GM19468 (cell line): ENCODE results near the gene SMYD3.

Source experiments
- ATAC-seq: cut with Tn5 transposase; IDR thresholded peaks from one replicate; pipeline ENCODE4 v1.9.1; 2021; ENCODE audit warnings: mild to moderate bottlenecking, moderate library complexity, moderate number of reproducible peaks; ENCODE audit not compliant: unreplicated experiment; ENCODE audit errors: extremely low read depth

Gene SMYD3

DNA sequence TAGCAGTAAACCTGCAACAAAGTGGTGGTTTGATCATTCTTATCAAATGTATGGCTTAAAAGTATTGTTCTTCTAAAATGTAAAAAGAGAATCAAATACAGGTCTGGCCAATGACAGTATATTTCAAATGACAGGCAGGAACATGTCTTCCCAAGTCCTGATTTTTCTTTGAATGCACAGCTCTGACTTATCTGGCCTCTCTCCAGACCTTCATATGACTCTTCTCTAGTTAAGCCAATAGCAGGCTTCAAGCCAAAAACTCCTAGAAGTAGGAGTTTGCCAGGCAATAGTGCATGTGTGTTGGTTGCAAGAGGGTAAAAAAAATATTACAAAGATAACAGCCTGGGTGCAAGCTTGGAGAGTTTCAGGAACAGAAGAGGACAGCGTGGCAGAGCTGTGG is 345.5 kb downstream of the SMYD3 start:
- no peak for ATAC-seq

DNA sequence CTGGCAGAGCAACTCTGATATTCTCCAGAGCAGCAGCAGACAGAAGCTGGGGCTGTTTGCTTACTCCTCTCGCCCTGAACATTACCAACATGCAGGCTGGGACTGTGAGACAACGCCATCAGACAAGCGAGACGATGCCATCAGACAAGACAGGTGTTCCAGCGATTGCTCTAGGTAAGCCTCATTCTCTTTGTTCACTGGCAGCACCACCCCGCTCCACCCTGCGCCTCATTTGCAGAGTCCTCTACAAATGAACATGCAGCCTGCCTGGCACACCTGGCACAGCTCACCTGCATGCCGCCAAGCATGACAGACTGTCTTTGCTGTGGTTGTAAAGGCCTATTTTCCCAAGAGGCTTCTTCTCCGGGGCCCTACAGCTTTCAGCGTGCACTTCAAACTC is 346.2 kb downstream of the SMYD3 start:
- ATAC-seq: no peak

DNA sequence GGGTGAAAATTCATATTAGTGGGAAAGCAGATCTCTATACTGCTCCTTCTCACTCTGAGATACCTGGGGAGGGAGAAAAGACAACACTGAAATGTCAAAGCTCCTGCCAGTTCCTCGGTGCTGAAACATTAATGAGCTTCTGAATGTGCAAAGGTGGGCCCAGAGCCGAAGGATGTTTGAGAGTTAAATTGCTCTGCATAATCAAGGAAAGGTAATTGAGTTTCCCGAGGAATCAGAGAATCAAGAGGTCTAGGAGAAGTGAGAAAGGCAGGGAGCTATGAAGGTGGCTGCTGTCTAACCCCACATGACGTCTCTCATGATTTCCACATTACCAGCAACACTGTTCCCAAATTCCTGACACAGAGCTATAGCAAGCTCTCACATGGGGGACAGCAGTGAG is 346.7 kb downstream of the SMYD3 start:
- no peak for ATAC-seq

DNA sequence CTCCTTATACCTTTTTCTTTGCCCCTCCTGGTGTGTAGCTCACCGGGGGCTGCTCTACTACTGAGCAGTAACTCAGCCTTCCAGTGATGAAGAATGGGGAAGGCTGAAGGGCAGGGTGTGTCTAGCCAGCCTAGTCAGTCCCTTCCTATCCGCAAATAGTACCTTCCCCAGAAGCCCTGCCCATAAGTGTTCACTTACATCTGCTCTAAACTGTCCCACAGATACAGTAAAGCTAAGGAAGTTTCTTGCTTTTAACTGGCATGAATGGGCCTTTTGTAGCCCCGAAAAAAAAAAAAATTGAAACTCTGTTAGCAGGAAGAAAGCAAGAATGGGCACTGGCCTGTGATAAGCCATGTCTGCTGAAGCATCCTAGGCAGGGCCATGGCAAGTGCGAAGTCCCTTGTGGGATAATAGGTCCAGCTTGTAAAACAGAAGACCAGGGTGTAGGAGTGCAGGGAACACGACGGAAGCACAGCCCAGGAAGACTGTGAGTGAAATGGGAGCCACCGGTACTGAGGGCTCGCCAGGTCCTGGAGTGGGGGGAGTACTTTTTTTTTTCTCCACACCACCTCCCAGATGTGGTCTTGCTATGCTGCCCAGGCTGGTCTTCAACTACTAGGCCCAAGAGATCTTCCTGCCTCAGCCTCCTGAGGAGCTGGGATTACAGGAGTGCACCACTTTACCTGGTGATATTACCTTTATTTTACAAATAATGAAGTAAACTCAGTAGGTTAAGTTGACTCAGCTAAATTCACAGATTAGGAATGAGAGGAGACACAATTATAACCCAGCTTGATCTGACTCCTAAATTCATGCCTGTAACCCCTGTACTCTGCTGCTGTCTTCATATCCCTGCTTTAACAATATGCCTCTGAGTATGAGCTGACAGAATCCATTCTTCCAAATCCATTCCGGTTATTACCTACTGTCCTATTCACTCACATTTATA is 347.5 kb downstream of the SMYD3 start:
- ATAC-seq: no peak

DNA sequence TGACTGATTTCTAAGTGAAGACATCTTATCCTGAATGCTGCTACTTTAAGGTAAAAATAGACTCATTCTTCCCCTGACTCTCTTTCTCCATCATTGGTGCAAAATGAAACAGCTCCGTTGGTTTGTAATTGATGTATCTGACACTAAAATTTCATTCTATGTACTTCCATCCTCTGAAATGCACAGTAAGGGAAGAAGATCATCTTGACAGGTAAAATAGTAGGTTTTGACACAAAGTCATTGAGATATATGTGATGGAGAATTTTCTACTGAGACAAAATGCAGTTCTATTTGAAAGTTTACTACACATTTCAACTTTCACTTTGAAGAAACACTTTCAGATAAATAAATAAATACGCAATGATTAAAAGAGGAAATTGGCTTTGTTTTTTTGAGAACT is 348.9 kb downstream of the SMYD3 start:
- no peak for ATAC-seq

DNA sequence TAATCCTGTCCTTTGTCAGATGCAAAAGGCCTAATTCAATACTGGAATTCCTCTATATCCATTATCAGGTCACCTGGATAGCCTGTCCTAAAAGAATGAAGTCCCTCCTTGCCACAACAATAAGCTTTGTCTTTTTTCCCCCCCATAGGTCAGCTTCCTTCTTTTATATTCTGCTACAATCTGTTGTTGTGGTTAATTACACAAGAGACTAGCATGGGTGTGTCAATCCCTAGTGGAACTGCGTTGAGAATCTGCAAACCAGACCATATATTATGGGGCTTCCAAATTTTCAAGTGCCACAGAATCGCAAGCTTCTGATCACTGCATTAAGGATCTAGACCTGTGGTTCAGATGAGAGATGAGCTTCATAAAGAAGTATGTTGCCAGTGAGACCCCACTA is 349.6 kb downstream of the SMYD3 start:
- ATAC-seq: no peak

DNA sequence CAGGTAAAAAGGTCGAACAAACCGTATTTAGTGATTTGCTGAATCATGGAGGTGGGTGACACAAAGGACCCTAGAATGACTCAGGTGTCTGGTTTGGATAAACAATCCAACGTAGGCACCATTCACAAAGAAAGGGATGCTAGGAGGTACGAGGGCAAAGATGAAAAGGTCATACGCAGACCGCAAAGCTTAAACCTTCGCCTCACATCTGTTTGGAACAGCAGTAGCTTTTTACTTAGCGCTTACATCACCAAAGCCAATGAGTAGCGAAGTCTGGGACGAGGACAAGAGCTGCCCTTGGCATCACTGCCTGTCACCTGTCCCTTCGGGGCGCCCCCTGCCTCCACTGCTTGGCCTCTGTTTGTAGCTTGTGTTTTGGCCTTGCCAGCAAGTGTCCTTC is 350.2 kb downstream of the SMYD3 start:
- no peak for ATAC-seq

DNA sequence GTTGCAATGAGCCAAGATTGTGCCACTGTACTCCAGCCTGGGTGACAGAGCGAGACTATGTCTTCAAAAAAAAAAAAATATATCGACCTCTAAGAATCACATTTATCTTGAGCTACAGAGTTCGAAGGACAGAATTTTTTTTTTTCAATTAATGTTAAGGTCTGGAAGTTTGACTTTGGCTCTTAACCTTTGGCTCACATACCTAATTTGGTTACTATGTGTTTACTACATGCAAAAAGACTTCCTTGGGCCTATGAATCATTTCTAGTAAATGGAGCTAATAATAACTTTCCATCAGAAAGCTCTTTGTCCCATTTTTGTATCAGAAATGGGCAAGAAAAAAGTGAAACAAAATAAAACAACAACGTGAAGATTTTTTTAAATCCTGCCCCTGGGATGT is 351.2 kb downstream of the SMYD3 start:
- no peak for ATAC-seq

DNA sequence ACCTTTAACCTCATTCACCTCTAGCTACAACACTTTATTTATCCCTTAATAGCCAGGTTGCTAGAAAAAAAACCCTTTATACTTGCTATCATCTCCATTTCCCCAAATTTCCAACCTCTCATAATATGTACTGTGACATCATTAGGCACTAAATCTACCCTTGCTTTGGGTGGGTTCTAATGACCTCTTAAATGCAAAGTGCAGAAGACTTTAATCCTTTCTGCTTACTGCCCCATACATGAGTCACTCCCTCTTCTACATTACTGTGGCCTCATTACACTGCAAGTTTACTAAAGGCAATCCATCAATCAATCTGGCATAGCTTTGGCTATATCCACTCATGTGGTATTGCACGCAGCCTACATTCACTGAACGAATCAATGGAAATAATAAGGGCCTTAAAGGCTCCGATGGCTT is 353.3 kb downstream of the SMYD3 start:
- ATAC-seq: no peak

DNA sequence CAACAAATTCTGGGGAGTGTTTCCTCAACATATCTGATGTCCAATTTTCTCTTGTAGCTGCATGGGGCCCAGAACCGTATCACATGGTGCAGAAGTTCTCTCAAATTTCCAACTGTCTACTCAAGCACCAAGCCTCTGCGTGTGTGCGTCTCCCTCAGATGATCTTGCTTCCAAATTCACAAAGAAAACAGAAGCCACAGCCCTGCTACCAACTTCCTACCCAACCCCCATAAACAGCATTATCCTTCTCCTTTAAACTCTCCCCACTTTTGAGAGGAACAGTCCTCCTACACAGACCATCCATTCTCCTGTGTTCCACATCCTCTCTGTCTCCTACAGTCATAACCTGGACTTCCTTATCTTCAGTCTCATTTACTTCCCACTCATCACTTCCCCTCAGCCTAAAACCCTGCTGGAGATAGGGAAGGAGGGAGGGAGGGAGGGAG is 354.1 kb downstream of the SMYD3 start:
- no peak for ATAC-seq

DNA sequence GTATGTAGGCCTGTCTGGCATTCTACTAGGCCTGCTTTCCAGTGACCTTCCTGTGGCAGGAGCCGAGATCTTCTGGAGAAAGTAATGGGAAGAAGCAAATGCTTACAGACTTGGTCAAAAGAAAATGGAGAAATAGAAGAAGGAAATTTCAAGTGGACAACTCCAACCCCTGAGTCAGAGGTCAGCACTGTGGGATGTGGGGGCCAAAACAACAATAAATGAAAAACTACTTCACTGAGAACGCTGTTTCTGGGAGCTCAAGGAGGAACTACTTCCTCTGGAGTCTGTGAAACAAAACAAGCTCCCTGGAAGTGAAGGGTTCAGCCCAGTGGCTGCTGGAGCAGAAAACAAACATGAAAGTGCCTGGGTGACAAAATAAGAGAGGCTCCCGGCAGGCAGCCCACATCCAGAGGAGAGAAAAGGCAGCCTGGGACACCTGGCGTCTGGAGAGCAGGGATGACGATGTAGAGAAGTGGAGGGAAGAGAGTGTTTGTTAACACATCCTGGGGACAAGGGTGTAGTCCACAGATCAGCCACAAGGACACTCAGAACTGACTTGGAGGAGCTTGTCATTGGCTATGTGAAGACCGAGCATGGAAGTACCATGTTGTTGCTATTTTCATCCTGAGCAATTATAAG is 355.2 kb downstream of the SMYD3 start:
- no peak for ATAC-seq

DNA sequence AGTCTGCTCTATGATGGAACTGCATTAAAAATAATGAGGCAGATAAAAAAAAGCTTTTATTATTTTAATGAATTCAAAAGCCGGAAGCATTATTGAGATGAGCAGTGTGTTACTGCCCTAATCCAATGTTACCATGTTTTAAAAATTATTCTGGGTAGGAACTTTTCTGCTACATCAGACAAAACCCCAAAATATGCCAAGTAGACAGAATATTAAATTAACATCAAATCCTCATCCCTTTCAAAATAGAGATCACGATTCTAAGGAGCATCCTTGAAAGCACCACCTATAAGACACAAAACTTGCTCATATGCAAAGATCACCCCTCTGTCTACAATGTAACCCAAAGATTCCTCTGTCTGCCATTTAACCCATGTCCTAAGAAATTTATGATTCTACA is 357.5 kb downstream of the SMYD3 start:
- no peak for ATAC-seq

DNA sequence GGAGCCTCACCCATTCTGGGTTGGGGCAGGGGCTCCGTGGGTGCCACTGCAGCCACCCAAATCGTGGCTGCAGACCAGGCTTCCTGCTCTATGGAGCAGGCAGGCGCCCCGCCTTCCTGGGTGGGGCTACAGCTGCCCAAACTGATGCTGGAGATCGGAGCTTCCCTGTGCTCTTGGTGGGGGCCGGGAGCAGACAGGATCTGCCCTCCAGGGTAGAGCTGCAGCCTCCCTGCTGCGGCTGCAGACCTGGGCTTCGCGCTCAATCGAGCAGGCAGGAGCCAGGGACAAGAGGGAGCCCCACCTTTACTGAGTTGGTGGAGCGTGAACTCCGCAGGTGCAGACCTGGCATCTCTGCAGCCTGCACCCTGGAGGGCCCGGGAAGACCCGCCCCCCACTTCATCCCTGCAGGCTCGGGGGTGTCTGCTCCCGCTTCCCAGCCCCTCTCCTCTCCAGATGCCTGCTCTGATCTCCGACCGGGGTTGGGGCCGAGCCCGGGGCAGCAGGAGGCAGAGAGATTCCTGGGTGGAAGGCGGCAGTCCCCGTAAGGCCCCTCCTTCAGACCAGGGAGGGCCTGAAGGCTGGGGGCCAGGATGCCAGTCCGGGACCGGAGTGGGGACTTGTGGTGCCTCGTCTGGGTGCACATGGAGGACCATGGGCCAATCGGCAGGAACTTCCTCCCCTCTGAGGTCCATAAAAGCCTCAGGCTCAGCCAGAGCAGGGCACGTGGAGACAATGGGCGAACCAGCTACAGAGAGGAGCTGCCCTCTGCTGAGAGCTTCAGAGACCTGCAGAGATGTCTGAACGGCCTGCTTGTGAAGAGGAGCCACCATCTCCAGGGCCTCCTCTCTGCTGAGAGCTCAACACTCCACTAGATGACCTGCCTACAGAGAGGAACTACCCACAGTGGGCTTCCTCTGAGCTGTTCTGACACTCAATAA is 359.3 kb downstream of the SMYD3 start:
- ATAC-seq: no peak

DNA sequence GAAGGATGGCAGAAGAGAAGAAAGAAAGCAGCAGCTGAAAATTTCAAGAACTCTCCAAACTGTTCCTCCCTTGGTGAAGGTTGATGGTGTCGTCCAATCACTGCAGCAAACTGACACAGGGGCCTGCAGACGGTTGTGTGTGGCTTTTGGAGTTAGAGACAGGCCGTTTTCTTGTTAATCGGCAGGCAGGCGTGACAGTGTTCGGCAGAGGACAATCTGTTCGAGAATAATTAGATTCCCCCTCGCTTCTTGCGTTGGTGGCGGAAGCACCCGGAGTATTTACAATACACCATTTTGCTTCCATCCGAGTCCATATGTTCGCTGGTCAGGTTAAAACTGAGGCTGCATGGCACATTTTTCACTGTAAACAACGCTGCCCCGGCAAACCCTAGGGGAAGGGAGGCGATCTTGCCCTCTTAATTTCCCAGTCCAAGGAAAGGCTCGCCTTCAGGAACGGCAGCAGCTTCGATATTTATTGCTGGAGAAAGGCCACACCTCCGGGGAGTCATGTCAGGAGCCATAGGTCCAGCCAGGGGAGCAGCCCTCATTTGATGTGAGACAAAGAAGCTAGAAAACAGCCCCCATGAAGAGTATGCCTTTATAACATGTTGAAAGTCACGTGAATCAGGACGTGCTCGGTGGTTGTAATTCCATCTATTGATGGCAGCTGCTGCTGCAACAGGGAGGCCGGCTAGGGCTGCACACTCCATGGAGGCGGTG is 360.1 kb downstream of the SMYD3 start:
- no peak for ATAC-seq

DNA sequence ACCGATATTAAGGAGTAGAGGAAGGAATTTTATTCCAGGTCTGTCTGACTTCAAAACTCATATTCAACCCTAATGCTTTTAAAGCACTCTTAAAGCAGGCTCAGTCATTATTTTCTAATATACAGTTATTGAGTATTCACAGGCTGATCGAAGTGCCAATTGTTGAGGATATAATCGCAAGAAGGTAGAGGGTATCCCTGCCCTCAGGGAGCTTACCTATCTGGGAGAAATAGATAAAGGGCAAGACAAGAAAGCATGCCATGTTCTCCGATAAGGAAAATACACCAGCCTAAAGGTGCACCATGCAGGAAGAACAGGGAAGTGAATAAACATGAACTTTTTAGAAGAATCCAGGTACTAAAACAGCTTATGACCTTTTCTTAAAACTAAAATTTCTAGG is 361.2 kb downstream of the SMYD3 start:
- ATAC-seq: no peak

DNA sequence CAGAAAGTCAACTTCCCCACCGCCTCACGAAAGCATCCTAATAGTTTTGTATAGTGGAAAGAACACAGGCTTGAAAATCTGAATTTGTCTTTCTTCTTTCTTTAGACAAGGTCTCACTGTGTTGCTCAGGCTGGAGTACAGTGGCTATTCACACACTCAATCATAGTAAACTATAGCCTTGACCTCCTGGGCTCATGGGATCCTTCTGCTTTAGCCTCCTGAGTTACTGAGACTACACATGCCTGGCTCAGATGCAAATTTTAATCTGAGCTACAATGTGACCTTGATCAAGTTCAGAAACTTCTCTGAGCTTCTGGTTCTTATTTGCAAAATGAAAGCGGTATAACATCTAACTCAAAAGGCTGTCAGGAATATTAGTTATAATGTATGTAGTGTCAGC is 362.1 kb downstream of the SMYD3 start:
- ATAC-seq: no peak

DNA sequence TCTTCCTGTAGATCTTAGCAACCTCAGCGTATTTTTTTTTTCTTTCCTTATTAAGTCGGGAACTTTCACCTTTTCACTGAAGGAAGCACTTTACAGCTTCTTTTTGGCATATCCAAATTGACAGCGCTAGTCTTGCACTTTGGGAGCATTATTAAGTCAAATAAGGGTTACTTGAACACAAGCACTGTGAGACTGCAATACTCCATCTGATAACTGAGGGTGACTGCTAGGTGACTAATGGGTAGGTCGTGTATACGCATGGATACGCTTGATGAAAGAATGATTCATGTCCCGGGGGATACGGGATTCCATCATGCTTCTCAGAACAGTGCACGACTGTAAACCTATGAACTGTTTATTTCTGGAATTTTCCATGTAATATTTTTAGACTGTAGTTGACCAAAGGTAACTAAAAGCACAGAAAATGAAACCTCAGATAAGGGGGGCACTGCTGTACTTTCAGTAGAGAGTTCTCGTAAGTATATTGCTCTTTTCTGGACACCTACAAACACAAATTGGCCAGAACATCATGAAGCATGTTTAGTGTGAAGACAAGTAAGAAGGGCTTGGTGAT is 364.7 kb downstream of the SMYD3 start:
- no peak for ATAC-seq

DNA sequence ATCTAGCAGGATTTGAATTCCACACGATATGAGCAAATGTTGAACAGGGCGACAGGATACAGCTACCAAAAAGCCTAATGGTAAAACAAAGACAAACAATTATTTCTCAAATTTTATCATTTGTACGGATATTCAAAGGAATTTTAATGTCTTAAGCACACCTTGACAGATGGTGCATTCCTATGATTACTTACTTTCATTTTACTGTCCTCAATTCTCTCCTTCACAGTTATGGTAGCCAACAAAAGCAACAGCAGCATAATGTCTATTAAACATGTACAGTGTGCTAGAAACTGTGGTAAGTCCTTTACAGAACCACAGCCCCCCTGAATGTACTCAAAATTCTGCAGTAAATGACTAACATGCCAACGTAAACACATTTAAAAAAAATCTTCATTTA is 365.8 kb downstream of the SMYD3 start:
- no peak for ATAC-seq

DNA sequence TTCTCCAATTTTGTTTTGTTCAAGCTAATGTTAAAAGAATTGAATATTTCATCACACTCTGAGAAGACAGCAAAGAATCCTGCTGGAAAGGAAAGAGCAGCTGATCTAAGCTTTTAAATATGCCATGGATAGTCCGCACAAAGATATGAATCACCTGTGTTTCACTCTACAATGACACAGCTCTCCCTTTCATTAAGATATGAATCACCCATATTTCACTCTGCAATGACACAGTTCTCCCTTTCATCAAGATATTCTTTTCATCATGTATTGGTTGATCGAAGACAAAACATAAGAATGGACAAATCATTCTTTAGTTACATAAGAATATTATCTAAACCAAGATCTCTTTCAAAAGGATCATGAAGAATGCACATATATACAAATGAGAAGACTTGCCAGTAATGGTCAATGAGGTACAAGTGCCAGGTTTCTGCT is 367.3 kb downstream of the SMYD3 start:
- ATAC-seq: no peak

DNA sequence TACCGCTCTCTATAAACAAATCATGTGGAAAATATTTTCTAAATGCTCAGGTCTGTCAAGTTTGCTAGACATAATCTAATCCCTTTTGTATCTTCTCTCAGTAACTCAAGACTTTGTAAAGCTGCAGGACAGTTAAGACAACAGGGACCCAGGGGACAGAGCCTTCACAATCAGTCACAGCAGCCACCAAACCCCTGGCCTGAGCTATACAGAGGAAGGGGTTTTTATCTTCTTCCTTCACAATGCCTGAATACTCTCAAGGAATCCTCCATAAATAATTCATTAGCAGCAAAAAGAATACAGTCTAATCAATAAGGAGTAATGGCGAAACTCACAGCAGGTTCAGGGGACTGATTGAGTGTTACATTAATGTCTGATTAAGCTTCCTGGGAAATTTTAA is 368.3 kb downstream of the SMYD3 start:
- ATAC-seq: no peak
